Measurements from ENCODE around the gene CAMK1D. TPM values are rescaled to one million over a fixed set of nuclear protein-coding genes. Genes with fewer than 3 reads are reported as not detected.

Gene CAMK1D
- polyA plus RNA-seq, 1 donor (not counting 4 experiments of a cell fraction or from before 2014, with no cell fraction given): 0.76 TPM

GRCh38 chr10:12393831-12394230 lies 44.5 kb downstream of the CAMK1D start:
- Histone ChIP-seq H3K4me2 (ENCODE audit: control insufficient read depth, extremely low read depth, insufficient read depth, low read depth, low read length) (no peak overlapping the region), H3K9me3 (ENCODE audit: control insufficient read depth, low read depth, low read length) (no peaks in the 10 kb centered on the region), H4K20me1 (ENCODE audit: control insufficient read depth, extremely low read depth, insufficient read depth, low read length) (no peaks in the 10 kb centered on the region), H3K4me1 (ENCODE audit: control insufficient read depth, extremely low read depth, insufficient read depth, low read length) (no peaks in the 10 kb centered on the region), H3K36me3 (ENCODE audit: control insufficient read depth in 2 of 2, extremely low read depth in 1 of 2, insufficient read depth in 2 of 2, low read length in 2 of 2) (no peaks in the 10 kb centered on the region), H3K79me2 (ENCODE audit: control insufficient read depth, insufficient read depth, low read length) (no peaks in the 10 kb centered on the region), H2AFZ (ENCODE audit: control insufficient read depth, low read length) (no peak overlapping the region), H3K27me3 (ENCODE audit: control insufficient read depth, extremely low read depth, insufficient read depth, low read length) (peaks cover 7% of the 10 kb centered on the region), H3K27ac (ENCODE audit: control insufficient read depth, insufficient read depth, low read length) (no peak overlapping the region), H3K4me3 (ENCODE audit: control insufficient read depth in 2 of 3, extremely low read depth in 1 of 3, insufficient read depth in 2 of 3, low read depth in 1 of 3, low read length in 3 of 3) (no peak overlapping the region), H3K9me1 (ENCODE audit: control insufficient read depth, extremely low read depth, insufficient read depth, low read length) (no peaks in the 10 kb centered on the region), H3K9ac (ENCODE audit: control insufficient read depth, extremely low read depth, insufficient read depth, low read length) (no peak overlapping the region)
- dilution Hi-C loops (cut with MboI; ENCODE audit: extremely low pct_ligation_motif_present, low sequenced_read_pairs): no loop called here
- DNase-seq (ENCODE audit: low read depth, low spot score): no peak
- TF ChIP-seq CTCF (optimal IDR thresholded peaks at IDR 0.05 in 1 of 3, IDR thresholded peaks at IDR 0.05 in 1 of 3, conservative IDR thresholded peaks at IDR 0.05 in 1 of 3; ENCODE audit: extremely low read depth in 1 of 3, insufficient read depth in 2 of 3, low read length in 3 of 3): no peak
- no peak for TF ChIP-seq EZH2 (IDR thresholded peaks at IDR 0.05; ENCODE audit: low read length)
- FAIRE-seq: no peak

GRCh38 chr10:12394241-12395033 lies 45.1 kb downstream of the CAMK1D start:
- H3K4me2 ChIP-seq (ENCODE audit: control insufficient read depth, extremely low read depth, insufficient read depth, low read depth, low read length): no peak overlapping the region
- no peak for DNase-seq (ENCODE audit: low read depth, low spot score)
- no peak for TF ChIP-seq CTCF (optimal IDR thresholded peaks at IDR 0.05 in 1 of 3, IDR thresholded peaks at IDR 0.05 in 1 of 3, conservative IDR thresholded peaks at IDR 0.05 in 1 of 3; ENCODE audit: extremely low read depth in 1 of 3, insufficient read depth in 2 of 3, low read length in 3 of 3)
- TF ChIP-seq EZH2 (IDR thresholded peaks at IDR 0.05; ENCODE audit: low read length): no peak
- no peak for FAIRE-seq
- no peaks in the 10 kb centered on the region for H3K79me2 ChIP-seq (ENCODE audit: control insufficient read depth, insufficient read depth, low read length)
- H3K4me3 ChIP-seq (ENCODE audit: control insufficient read depth in 2 of 3, extremely low read depth in 1 of 3, insufficient read depth in 2 of 3, low read depth in 1 of 3, low read length in 3 of 3): no peak overlapping the region
- no peak overlapping the region for H2AFZ ChIP-seq (ENCODE audit: control insufficient read depth, low read length)
- no peak overlapping the region for H3K9ac ChIP-seq (ENCODE audit: control insufficient read depth, extremely low read depth, insufficient read depth, low read length)
- no peaks in the 10 kb centered on the region for H3K4me1 ChIP-seq (ENCODE audit: control insufficient read depth, extremely low read depth, insufficient read depth, low read length)
- peaks cover 7% of the 10 kb centered on the region for H3K27me3 ChIP-seq (ENCODE audit: control insufficient read depth, extremely low read depth, insufficient read depth, low read length)
- H3K9me1 ChIP-seq (ENCODE audit: control insufficient read depth, extremely low read depth, insufficient read depth, low read length): no peaks in the 10 kb centered on the region
- no peaks in the 10 kb centered on the region for H4K20me1 ChIP-seq (ENCODE audit: control insufficient read depth, extremely low read depth, insufficient read depth, low read length)
- H3K27ac ChIP-seq (ENCODE audit: control insufficient read depth, insufficient read depth, low read length): no peak overlapping the region
- H3K36me3 ChIP-seq (ENCODE audit: control insufficient read depth in 2 of 2, extremely low read depth in 1 of 2, insufficient read depth in 2 of 2, low read length in 2 of 2): no peaks in the 10 kb centered on the region
- dilution Hi-C loops (cut with MboI; ENCODE audit: extremely low pct_ligation_motif_present, low sequenced_read_pairs): no loop called here
- no peaks in the 10 kb centered on the region for H3K9me3 ChIP-seq (ENCODE audit: control insufficient read depth, low read depth, low read length)

Data from keratinocyte (primary cell).